ENCODE results near the gene E2F6.
"Not testable (repeated sequence)": the region's sequence is repeated elsewhere in the genome, so short reads cannot be mapped to it uniquely, and the experiment has no call there.

E2F6 gene

DNA sequence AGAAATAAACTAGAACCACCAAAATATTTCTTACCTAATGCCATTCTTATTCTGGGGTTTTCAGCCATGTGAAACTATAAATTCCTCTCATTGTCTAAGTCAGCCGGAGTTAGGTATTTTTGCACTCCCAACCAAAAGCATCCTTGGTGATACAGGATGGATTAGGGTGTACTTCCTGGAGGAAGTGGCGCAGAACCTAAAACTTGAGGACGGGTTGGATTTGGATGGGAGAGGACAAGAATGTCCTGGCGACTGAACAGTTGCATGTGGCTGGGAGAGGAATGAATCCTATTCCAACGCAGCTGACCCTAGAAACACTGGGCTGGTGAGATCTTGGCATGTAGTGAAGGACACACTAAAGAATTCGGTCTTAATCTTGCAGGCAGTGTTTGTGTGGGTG lies 58.5 kb downstream of the E2F6 start:
- no peak overlapping the region for H3K9ac ChIP-seq (ENCODE audit: low read length)
- no peaks in the 10 kb centered on the region for H3K36me3 ChIP-seq (ENCODE audit: control insufficient read depth, low read depth, low read length)
- H3K27me3 ChIP-seq (ENCODE audit: control insufficient read depth, insufficient read depth, low read length), result no peaks in the 10 kb centered on the region
- H3K4me3 ChIP-seq (ENCODE audit: low read length), result no peak overlapping the region
- no peaks in the 10 kb centered on the region for H3K9me3 ChIP-seq (ENCODE audit: control insufficient read depth, low read depth, low read length)
- no peaks in the 10 kb centered on the region for H3K4me1 ChIP-seq (ENCODE audit: control insufficient read depth, low read depth, low read length)
- no peak overlapping the region for H3K27ac ChIP-seq (ENCODE audit: low read length)

GRCh38 chr2:11406958-11407381 lies 59.0 kb downstream of the E2F6 start:
- H3K9ac ChIP-seq (ENCODE audit: low read length), result no peak overlapping the region
- no peak overlapping the region for H3K4me3 ChIP-seq (ENCODE audit: low read length)
- H3K9me3 ChIP-seq (ENCODE audit: control insufficient read depth, low read depth, low read length), result no peaks in the 10 kb centered on the region
- H3K36me3 ChIP-seq (ENCODE audit: control insufficient read depth, low read depth, low read length), result no peaks in the 10 kb centered on the region
- no peaks in the 10 kb centered on the region for H3K4me1 ChIP-seq (ENCODE audit: control insufficient read depth, low read depth, low read length)
- no peak overlapping the region for H3K27ac ChIP-seq (ENCODE audit: low read length)
- H3K27me3 ChIP-seq (ENCODE audit: control insufficient read depth, insufficient read depth, low read length), result no peaks in the 10 kb centered on the region

DNA sequence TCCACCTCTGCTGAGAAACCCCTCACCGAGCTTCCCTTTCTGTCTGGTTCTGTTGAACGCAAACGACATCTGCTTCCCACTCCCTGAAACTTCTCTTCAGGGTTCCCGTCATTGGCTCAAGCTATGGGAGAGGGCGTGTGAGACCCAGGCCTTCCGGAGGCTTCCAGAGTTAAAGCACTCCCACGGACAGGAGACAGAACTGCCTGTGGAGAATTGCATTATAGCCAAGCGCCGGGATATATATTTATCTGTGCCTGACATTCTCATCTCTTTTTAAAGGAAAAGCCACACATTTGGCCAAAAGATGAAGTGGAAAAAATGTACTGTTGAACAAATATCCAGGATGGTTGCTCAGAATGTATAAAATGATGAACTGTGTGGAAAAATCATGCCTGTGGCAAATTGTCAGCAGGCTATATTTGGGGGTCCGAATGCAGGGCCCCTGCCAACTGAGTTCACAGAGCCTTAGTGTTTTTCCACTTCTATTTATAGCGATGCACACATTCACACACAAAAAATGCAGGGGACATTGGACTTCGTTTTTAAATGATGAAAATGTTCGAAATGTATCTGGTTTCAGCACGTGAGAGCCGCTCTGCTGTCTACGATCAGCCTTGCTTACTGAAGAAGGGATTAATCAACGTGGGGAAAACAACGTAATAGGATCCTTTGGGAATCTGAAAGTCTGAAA lies 59.5 kb downstream of the E2F6 start:
- H3K4me3 ChIP-seq (ENCODE audit: low read length), result no peak overlapping the region
- H3K4me1 ChIP-seq (ENCODE audit: control insufficient read depth, low read depth, low read length), result no peaks in the 10 kb centered on the region

GRCh38 chr2:11405599-11406266 lies 60.2 kb downstream of the E2F6 start:
- H3K27me3 ChIP-seq (ENCODE audit: control insufficient read depth, insufficient read depth, low read length), result no peaks in the 10 kb centered on the region
- H3K9ac ChIP-seq (ENCODE audit: low read length), result no peak overlapping the region
- H3K9me3 ChIP-seq (ENCODE audit: control insufficient read depth, low read depth, low read length), result no peaks in the 10 kb centered on the region
- H3K4me1 ChIP-seq (ENCODE audit: control insufficient read depth, low read depth, low read length), result no peaks in the 10 kb centered on the region
- no peaks in the 10 kb centered on the region for H3K36me3 ChIP-seq (ENCODE audit: control insufficient read depth, low read depth, low read length)
- no peak overlapping the region for H3K27ac ChIP-seq (ENCODE audit: low read length)
- no peak overlapping the region for H3K4me3 ChIP-seq (ENCODE audit: low read length)

More for the DNA sequence above, 59.5 kb downstream of the E2F6 start:
- Histone ChIP-seq H3K27ac (ENCODE audit: low read length) (no peak overlapping the region), H3K9ac (ENCODE audit: low read length) (no peak overlapping the region), H3K9me3 (ENCODE audit: control insufficient read depth, low read depth, low read length) (no peaks in the 10 kb centered on the region), H3K27me3 (ENCODE audit: control insufficient read depth, insufficient read depth, low read length) (no peaks in the 10 kb centered on the region), H3K36me3 (ENCODE audit: control insufficient read depth, low read depth, low read length) (no peaks in the 10 kb centered on the region)

DNA sequence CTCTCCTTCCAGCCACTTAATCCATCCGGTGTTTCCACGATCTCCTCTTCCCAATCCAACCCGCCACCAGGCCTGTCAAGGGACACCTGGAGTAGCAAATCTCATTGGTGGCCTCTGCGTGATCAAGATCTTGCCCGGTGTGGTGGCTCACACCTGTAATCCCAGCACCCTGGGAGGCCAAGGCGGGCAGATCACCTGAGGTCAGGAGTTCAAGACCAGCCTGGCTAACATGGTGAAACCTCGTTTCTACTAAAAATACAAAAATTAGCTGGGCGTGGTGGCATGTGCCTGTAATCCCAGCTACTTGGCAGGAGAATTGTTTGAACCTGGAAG lies 60.9 kb downstream of the E2F6 start:
- H3K27me3 ChIP-seq (ENCODE audit: control insufficient read depth, insufficient read depth, low read length); H3K27ac ChIP-seq (ENCODE audit: low read length); H3K36me3 ChIP-seq (ENCODE audit: control insufficient read depth, low read depth, low read length); H3K4me1 ChIP-seq (ENCODE audit: control insufficient read depth, low read depth, low read length); H3K4me3 ChIP-seq (ENCODE audit: low read length); H3K9me3 ChIP-seq (ENCODE audit: control insufficient read depth, low read depth, low read length); H3K9ac ChIP-seq (ENCODE audit: low read length): not testable (repeated sequence)

DNA sequence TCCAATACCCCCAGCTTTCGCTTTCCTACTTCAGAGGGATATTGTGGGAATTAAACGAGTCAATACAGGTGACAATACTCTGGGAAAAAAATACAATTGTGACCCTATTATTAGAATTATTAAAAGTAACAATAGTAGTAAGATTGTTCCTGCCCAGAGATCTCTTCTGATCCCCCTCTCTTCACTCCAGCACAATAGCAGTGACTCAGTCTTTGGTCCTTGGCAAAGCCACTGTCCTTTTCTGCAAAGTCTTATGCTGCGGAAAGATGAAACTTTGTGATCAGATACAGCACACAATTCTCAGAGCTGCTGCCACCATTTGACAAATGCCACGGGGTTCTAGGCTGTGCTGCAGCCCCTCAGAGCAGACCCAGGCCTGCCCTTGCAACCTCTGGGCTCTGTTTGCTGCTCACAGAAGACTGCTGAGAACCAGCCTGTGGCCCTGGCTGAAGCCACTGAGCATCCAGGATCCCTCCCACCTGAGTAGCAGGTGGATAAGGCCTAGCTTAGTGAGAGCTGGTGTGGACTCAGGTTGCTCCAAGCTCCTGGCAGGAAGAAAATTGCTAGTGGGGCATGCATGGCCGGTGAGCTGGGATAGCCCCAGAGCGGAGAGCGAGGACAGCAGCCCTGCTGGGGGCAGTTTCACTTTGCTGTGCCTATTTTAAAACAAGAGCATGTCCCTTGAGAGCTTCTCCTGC lies 61.4 kb downstream of the E2F6 start:
- no peaks in the 10 kb centered on the region for H3K9me3 ChIP-seq (ENCODE audit: control insufficient read depth, low read depth, low read length)
- no peak overlapping the region for H3K27ac ChIP-seq (ENCODE audit: low read length)
- no peaks in the 10 kb centered on the region for H3K36me3 ChIP-seq (ENCODE audit: control insufficient read depth, low read depth, low read length)
- no peaks in the 10 kb centered on the region for H3K4me1 ChIP-seq (ENCODE audit: control insufficient read depth, low read depth, low read length)
- no peak overlapping the region for H3K4me3 ChIP-seq (ENCODE audit: low read length)
- no peak overlapping the region for H3K9ac ChIP-seq (ENCODE audit: low read length)
- no peaks in the 10 kb centered on the region for H3K27me3 ChIP-seq (ENCODE audit: control insufficient read depth, insufficient read depth, low read length)

- no peaks in the 10 kb centered on the region for H3K27me3 ChIP-seq (ENCODE audit: control insufficient read depth, insufficient read depth, low read length)
- no peak overlapping the region for H3K4me3 ChIP-seq (ENCODE audit: low read length)
- H3K4me1 ChIP-seq (ENCODE audit: control insufficient read depth, low read depth, low read length), result no peaks in the 10 kb centered on the region
- H3K36me3 ChIP-seq (ENCODE audit: control insufficient read depth, low read depth, low read length), result no peaks in the 10 kb centered on the region
- no peaks in the 10 kb centered on the region for H3K9me3 ChIP-seq (ENCODE audit: control insufficient read depth, low read depth, low read length)
- H3K27ac ChIP-seq (ENCODE audit: low read length), result no peak overlapping the region
- no peak overlapping the region for H3K9ac ChIP-seq (ENCODE audit: low read length)
Measured at GRCh38 chr2:11402436-11402835, 63.5 kb downstream of the E2F6 start.

- H3K36me3 ChIP-seq (ENCODE audit: control insufficient read depth, low read depth, low read length), result no peaks in the 10 kb centered on the region
- H3K27ac ChIP-seq (ENCODE audit: low read length), result no peak overlapping the region
- H3K9ac ChIP-seq (ENCODE audit: low read length), result no peak overlapping the region
- H3K9me3 ChIP-seq (ENCODE audit: control insufficient read depth, low read depth, low read length), result no peaks in the 10 kb centered on the region
- H3K4me1 ChIP-seq (ENCODE audit: control insufficient read depth, low read depth, low read length), result no peaks in the 10 kb centered on the region
- no peak overlapping the region for H3K4me3 ChIP-seq (ENCODE audit: low read length)
- H3K27me3 ChIP-seq (ENCODE audit: control insufficient read depth, insufficient read depth, low read length), result no peaks in the 10 kb centered on the region
Measured at GRCh38 chr2:11399438-11399762, 66.6 kb downstream of the E2F6 start.

- H3K4me1 ChIP-seq (ENCODE audit: control insufficient read depth, low read depth, low read length), result peaks cover 1% of the 10 kb centered on the region
- H3K27ac ChIP-seq (ENCODE audit: low read length), result no peak overlapping the region
- no peaks in the 10 kb centered on the region for H3K36me3 ChIP-seq (ENCODE audit: control insufficient read depth, low read depth, low read length)
- H3K9me3 ChIP-seq (ENCODE audit: control insufficient read depth, low read depth, low read length), result no peaks in the 10 kb centered on the region
- H3K4me3 ChIP-seq (ENCODE audit: low read length), result no peak overlapping the region
- H3K27me3 ChIP-seq (ENCODE audit: control insufficient read depth, insufficient read depth, low read length), result no peaks in the 10 kb centered on the region
- H3K9ac ChIP-seq (ENCODE audit: low read length), result no peak overlapping the region
Measured at GRCh38 chr2:11398750-11399437, 67.1 kb downstream of the E2F6 start.

- Histone ChIP-seq H3K36me3 (ENCODE audit: control insufficient read depth, low read depth, low read length) (no peaks in the 10 kb centered on the region), H3K27ac (ENCODE audit: low read length) (no peak overlapping the region), H3K27me3 (ENCODE audit: control insufficient read depth, insufficient read depth, low read length) (no peaks in the 10 kb centered on the region), H3K9ac (ENCODE audit: low read length) (no peak overlapping the region), H3K9me3 (ENCODE audit: control insufficient read depth, low read depth, low read length) (no peaks in the 10 kb centered on the region), H3K4me1 (ENCODE audit: control insufficient read depth, low read depth, low read length) (peaks cover 8% of the 10 kb centered on the region), H3K4me3 (ENCODE audit: low read length) (no peak overlapping the region)
Measured at GRCh38 chr2:11397513-11397912, 68.4 kb downstream of the E2F6 start.

GRCh38 chr2:11396467-11397445 lies 69.2 kb downstream of the E2F6 start:
- Histone ChIP-seq H3K9me3 (ENCODE audit: control insufficient read depth, low read depth, low read length) (no peaks in the 10 kb centered on the region), H3K9ac (ENCODE audit: low read length) (no peak overlapping the region), H3K36me3 (ENCODE audit: control insufficient read depth, low read depth, low read length) (no peaks in the 10 kb centered on the region), H3K4me3 (ENCODE audit: low read length) (no peak overlapping the region), H3K27me3 (ENCODE audit: control insufficient read depth, insufficient read depth, low read length) (no peaks in the 10 kb centered on the region), H3K4me1 (ENCODE audit: control insufficient read depth, low read depth, low read length) (peaks cover 12% of the 10 kb centered on the region), H3K27ac (ENCODE audit: low read length) (no peak overlapping the region)
